ENCODE data around the gene HMMR. TPM values are rescaled to one million over a fixed set of nuclear protein-coding genes. Genes with fewer than 3 reads are reported as not detected.
"Not testable (repeated sequence)": the region's sequence is repeated elsewhere in the genome, so short reads cannot be mapped to it uniquely, and the experiment has no call there.

The HMMR gene
- total and polyA plus RNA-seq, 7 donors = 1.1 to 18.1 (median 3.0) TPM; not detected in 2

GRCh38 chr5:163448491-163448890 lies 11.9 kb upstream of the HMMR start:
- H3K36me3 ChIP-seq = peaks cover 0 to 95% (median 7%) of the 10 kb centered on the region in 4 donors
- H3K27ac ChIP-seq = no peak overlapping the region
- no peak for TF ChIP-seq EP300 (IDR thresholded peaks at IDR 0.05)
- TF ChIP-seq POLR2A (IDR thresholded peaks at IDR 0.05) = no peak
- no peak for TF ChIP-seq POLR2AphosphoS5 (IDR thresholded peaks at IDR 0.05)
- TF ChIP-seq CTCF (IDR thresholded peaks at IDR 0.05) = no peak
- H3K4me3 ChIP-seq = no peak overlapping the region
- no peak for DNase-seq
- intact Hi-C loops (cut with DNase I) = no loop called here
- no peaks in the 10 kb centered on the region for H3K9me3 ChIP-seq
- H3K27me3 ChIP-seq = no peaks in the 10 kb centered on the region
- H3K4me1 ChIP-seq = no peaks in the 10 kb centered on the region

- no peaks in the 10 kb centered on the region for H3K27me3 ChIP-seq
- peaks cover 0 to 95% (median 4%) of the 10 kb centered on the region in 4 donors for H3K36me3 ChIP-seq
- H3K4me3 ChIP-seq = no peak overlapping the region
- no peak for DNase-seq
- H3K4me1 ChIP-seq = no peaks in the 10 kb centered on the region
- intact Hi-C loops (cut with DNase I) = no loop called here
- H3K27ac ChIP-seq = no peak overlapping the region
- WGBS, 2 donors = 97 to 98% methylated on average over 8 of the region's 8 CpGs
- H3K9me3 ChIP-seq = no peaks in the 10 kb centered on the region
- TF ChIP-seq CTCF (IDR thresholded peaks at IDR 0.05) (no peak), EP300 (IDR thresholded peaks at IDR 0.05) (no peak), POLR2A (IDR thresholded peaks at IDR 0.05) (no peak), POLR2AphosphoS5 (IDR thresholded peaks at IDR 0.05) (no peak)
These were observed 8.9 kb upstream of the HMMR start for GRCh38 chr5:163451489-163451888.

- WGBS, 2 donors = 93% methylated on average over 1 of the region's 1 CpG
- TF ChIP-seq CTCF (IDR thresholded peaks at IDR 0.05) = no peak
- TF ChIP-seq POLR2AphosphoS5 (IDR thresholded peaks at IDR 0.05) = no peak
- no peak for TF ChIP-seq POLR2A (IDR thresholded peaks at IDR 0.05)
- no peak for TF ChIP-seq EP300 (IDR thresholded peaks at IDR 0.05)
- Histone ChIP-seq H3K4me3 (no peak overlapping the region), H3K36me3 (peaks cover 0 to 74% (median 0%) of the 10 kb centered on the region in 4 donors), H3K4me1 (peaks cover 0 to 8% (median 4%) of the 10 kb centered on the region in 4 donors), H3K27me3 (no peaks in the 10 kb centered on the region), H3K27ac (no peak overlapping the region), H3K9me3 (no peaks in the 10 kb centered on the region)
- intact Hi-C loops (cut with DNase I) = no loop called here
- DNase-seq = no peak
These were observed 6.7 kb upstream of the HMMR start for GRCh38 chr5:163453705-163454104.

GRCh38 chr5:163455406-163455805 lies 5.0 kb upstream of the HMMR start:
- H3K9me3 ChIP-seq; DNase-seq; H3K4me3 ChIP-seq; intact Hi-C loops (cut with DNase I); H3K27ac ChIP-seq; H3K27me3 ChIP-seq: not testable (repeated sequence)
- H3K36me3 ChIP-seq = peaks cover 0 to 62% (median 0%) of the 10 kb centered on the region in 4 donors
- peaks cover 0 to 17% (median 7%) of the 10 kb centered on the region in 4 donors for H3K4me1 ChIP-seq
- 97 to 98% methylated on average over 17 of the region's 17 CpGs for WGBS, 2 donors

GRCh38 chr5:163456029-163456589 lies 4.3 kb upstream of the HMMR start:
- H3K9me3 ChIP-seq = no peaks in the 10 kb centered on the region
- intact Hi-C loops (cut with DNase I) = no loop called here
- whole genome bisulfite sequencing, 2 donors = 92% methylated on average over 2 of the region's 2 CpGs
- DNase-seq = no peak
- no peak for TF ChIP-seq POLR2A (IDR thresholded peaks at IDR 0.05)
- TF ChIP-seq EP300 (IDR thresholded peaks at IDR 0.05) = no peak
- TF ChIP-seq POLR2AphosphoS5 (IDR thresholded peaks at IDR 0.05) = no peak
- no peak for TF ChIP-seq CTCF (IDR thresholded peaks at IDR 0.05)
- no peak overlapping the region for H3K4me3 ChIP-seq
- no peak overlapping the region for H3K27ac ChIP-seq
- peaks cover 0 to 56% (median 0%) of the 10 kb centered on the region in 4 donors for H3K36me3 ChIP-seq
- H3K27me3 ChIP-seq = no peaks in the 10 kb centered on the region
- peaks cover 0 to 23% (median 13%) of the 10 kb centered on the region in 4 donors for H3K4me1 ChIP-seq

All from sigmoid colon (tissue), 7 donors.